ENCODE data around the gene ZBTB5.

The ZBTB5 gene

DNA sequence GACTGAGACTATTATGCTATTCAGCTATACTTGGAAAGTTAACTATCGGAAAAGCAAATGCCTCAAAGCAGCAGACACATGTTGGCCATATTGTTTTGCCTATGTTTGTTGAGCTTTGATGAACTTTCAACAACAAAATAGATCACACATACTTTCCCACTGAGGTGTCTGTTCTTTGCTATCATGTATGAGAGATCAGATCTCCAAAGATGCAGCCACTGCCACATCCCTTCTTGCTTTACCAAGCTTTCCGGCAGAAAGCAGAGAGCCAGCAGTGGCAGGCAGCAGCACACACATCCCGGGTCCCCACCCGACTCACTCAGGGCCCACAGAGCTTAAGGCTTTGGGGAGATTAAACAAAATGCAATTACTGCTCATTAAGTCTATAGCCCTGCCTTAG, 18.8 kb downstream of the ZBTB5 start:
- no peaks in the 10 kb centered on the region for H3K9me3 ChIP-seq (ENCODE audit: insufficient read depth, low read length)
- peaks cover 6% of the 10 kb centered on the region; the same call in 1 of the 2 replicates for H4K20me1 ChIP-seq (ENCODE audit: low read depth, low read length)
- no peaks in the 10 kb centered on the region for H3F3A ChIP-seq (ENCODE audit: insufficient read depth)
- H3K4me2 ChIP-seq (ENCODE audit: low read depth, low read length, poor library complexity, severe bottlenecking) = no peak overlapping the region
- no peak for TF ChIP-seq EZH2phosphoT487 (conservative IDR thresholded peaks at IDR 0.05; ENCODE audit: low read length)
- TF ChIP-seq, protein P1, sequence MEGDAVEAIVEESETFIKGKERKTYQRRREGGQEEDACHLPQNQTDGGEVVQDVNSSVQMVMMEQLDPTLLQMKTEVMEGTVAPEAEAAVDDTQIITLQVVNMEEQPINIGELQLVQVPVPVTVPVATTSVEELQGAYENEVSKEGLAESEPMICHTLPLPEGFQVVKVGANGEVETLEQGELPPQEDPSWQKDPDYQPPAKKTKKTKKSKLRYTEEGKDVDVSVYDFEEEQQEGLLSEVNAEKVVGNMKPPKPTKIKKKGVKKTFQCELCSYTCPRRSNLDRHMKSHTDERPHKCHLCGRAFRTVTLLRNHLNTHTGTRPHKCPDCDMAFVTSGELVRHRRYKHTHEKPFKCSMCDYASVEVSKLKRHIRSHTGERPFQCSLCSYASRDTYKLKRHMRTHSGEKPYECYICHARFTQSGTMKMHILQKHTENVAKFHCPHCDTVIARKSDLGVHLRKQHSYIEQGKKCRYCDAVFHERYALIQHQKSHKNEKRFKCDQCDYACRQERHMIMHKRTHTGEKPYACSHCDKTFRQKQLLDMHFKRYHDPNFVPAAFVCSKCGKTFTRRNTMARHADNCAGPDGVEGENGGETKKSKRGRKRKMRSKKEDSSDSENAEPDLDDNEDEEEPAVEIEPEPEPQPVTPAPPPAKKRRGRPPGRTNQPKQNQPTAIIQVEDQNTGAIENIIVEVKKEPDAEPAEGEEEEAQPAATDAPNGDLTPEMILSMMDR (IDR thresholded peaks at IDR 0.05; ENCODE audit: insufficient read depth, low read length, poor library complexity, severe bottlenecking) = no peak
- H3K9me2 ChIP-seq (replicated peaks; ENCODE audit: insufficient read depth, low read length) = no peaks in the 10 kb centered on the region
- no peak overlapping the region for H2AFZ ChIP-seq (ENCODE audit: low read depth, low read length, severe bottlenecking)
- peaks cover 71% of the 10 kb centered on the region for H3K79me2 ChIP-seq (ENCODE audit: insufficient read depth, low read length)
- no peak overlapping the region for H3K9ac ChIP-seq (ENCODE audit: low read length)
- H3K27me3 ChIP-seq (ENCODE audit: low read length) = no peaks in the 10 kb centered on the region
- no peak overlapping the region for H3K27ac ChIP-seq (ENCODE audit: low read depth, low read length)
- no peaks in the 10 kb centered on the region; the same call in 1 of the 2 replicates for H3K36me3 ChIP-seq (ENCODE audit: low read length)
- H3K4me3 ChIP-seq (ENCODE audit: insufficient read depth, low read length, poor library complexity, severe bottlenecking) = no peak overlapping the region

GRCh38 chr9:37445832-37446231, 19.4 kb downstream of the ZBTB5 start:
- Histone ChIP-seq H3K36me3 (ENCODE audit: low read length) (no peaks in the 10 kb centered on the region; the same call in 1 of the 2 replicates), H3F3A (ENCODE audit: insufficient read depth) (peaks cover 1% of the 10 kb centered on the region; the same call in 1 of the 2 replicates), H3K27ac (ENCODE audit: low read depth, low read length) (no peak overlapping the region), H3K9me2 (replicated peaks; ENCODE audit: insufficient read depth, low read length) (no peaks in the 10 kb centered on the region), H3K4me2 (ENCODE audit: low read depth, low read length, poor library complexity, severe bottlenecking) (no peak overlapping the region), H4K20me1 (ENCODE audit: low read depth, low read length) (peaks cover 6% of the 10 kb centered on the region; the same call in 1 of the 2 replicates), H3K9ac (ENCODE audit: low read length) (no peak overlapping the region), H3K9me3 (ENCODE audit: insufficient read depth, low read length) (no peaks in the 10 kb centered on the region), H2AFZ (ENCODE audit: low read depth, low read length, severe bottlenecking) (no peak overlapping the region), H3K27me3 (ENCODE audit: low read length) (no peaks in the 10 kb centered on the region), H3K79me2 (ENCODE audit: insufficient read depth, low read length) (peaks cover 66% of the 10 kb centered on the region), H3K4me3 (ENCODE audit: insufficient read depth, low read length, poor library complexity, severe bottlenecking) (no peak overlapping the region)
- TF ChIP-seq, protein P1 (IDR thresholded peaks at IDR 0.05; ENCODE audit: insufficient read depth, low read length, poor library complexity, severe bottlenecking) = no peak
- no peak for TF ChIP-seq EZH2phosphoT487 (conservative IDR thresholded peaks at IDR 0.05; ENCODE audit: low read length)

GRCh38 chr9:37444890-37445289, 20.4 kb downstream of the ZBTB5 start:
- Histone ChIP-seq H3K4me2 (ENCODE audit: low read depth, low read length, poor library complexity, severe bottlenecking) (no peak overlapping the region), H3K36me3 (ENCODE audit: low read length) (peaks cover 5% of the 10 kb centered on the region; the same call in 1 of the 2 replicates), H2AFZ (ENCODE audit: low read depth, low read length, severe bottlenecking) (no peak overlapping the region), H4K20me1 (ENCODE audit: low read depth, low read length) (peaks cover 6% of the 10 kb centered on the region; the same call in 1 of the 2 replicates), H3K9me2 (replicated peaks; ENCODE audit: insufficient read depth, low read length) (no peaks in the 10 kb centered on the region), H3K27me3 (ENCODE audit: low read length) (no peaks in the 10 kb centered on the region), H3K9me3 (ENCODE audit: insufficient read depth, low read length) (no peaks in the 10 kb centered on the region), H3F3A (ENCODE audit: insufficient read depth) (peaks cover 11% of the 10 kb centered on the region), H3K27ac (ENCODE audit: low read depth, low read length) (no peak overlapping the region), H3K4me3 (ENCODE audit: insufficient read depth, low read length, poor library complexity, severe bottlenecking) (no peak overlapping the region), H3K9ac (ENCODE audit: low read length) (no peak overlapping the region), H3K79me2 (ENCODE audit: insufficient read depth, low read length) (peaks cover 59% of the 10 kb centered on the region)
- no peak for TF ChIP-seq EZH2phosphoT487 (conservative IDR thresholded peaks at IDR 0.05; ENCODE audit: low read length)
- TF ChIP-seq, protein P1 (IDR thresholded peaks at IDR 0.05; ENCODE audit: insufficient read depth, low read length, poor library complexity, severe bottlenecking) = no peak
